ENCODE measurements around the gene GABRG3. TPM values are rescaled to one million over a fixed set of nuclear protein-coding genes. Genes with fewer than 3 reads are reported as not detected.

GABRG3 gene
- total and polyA plus RNA-seq, 9 of the 15 experiments (the other 6 are each of a cell fraction or from before 2014, with no cell fraction given) = 4.0 to 15.1 (median 11.2) TPM

DNA sequence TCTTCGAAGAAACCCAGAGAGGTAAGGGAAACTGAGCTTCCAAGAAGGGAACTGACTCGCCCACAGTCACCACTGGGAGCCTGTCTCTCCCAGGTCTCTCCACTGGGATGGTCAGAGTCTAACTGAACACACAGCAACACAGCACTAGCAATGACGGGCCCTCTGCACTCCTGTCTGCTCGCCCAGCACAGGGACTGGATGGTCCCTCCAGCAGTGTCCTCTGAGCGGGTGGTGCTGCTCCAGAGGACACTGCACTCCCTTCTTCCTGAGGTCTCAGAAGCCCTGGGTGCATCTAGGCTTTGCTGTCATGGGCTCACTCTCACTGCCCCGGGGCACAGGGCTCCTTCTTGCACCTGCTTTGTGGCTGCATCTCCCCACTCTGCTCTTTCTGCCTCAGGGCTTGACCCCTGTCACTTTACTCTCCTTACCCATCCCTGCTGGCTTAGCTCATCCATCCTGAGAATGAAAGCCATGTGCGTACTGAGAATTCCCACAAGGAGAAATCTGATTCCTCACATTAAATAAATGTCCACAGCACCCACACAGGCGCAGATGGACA lies 356.6 kb downstream of the GABRG3 start:
- H3K9me3 ChIP-seq (replicated peaks; ENCODE audit: control insufficient read depth, insufficient read depth, low read depth, low read length) = no peaks in the 10 kb centered on the region
- no peak for ATAC-seq
- H4K20me1 ChIP-seq (replicated peaks; ENCODE audit: control insufficient read depth, insufficient read depth, low read length) = no peaks in the 10 kb centered on the region
- H3K27me3 ChIP-seq (ENCODE audit: control insufficient read depth in 2 of 2, insufficient read depth in 2 of 2, low read length in 2 of 2) = no peaks in the 10 kb centered on the region
- no peak for DNase-seq (ENCODE audit: extremely low read depth in 1 of 4, low spot score in 3 of 4)
- ChIA-PET CTCF (ENCODE audit: low intra/inter-chr PET ratio) (no interaction called here), POLR2A (no interaction called here)
- H3K4me3 ChIP-seq = no peak overlapping the region
- H3K36me3 ChIP-seq (ENCODE audit: control insufficient read depth, insufficient read depth, low read length) = peaks cover 14% of the 10 kb centered on the region; the same call in 2 of the 3 replicates
- H2AFZ ChIP-seq (ENCODE audit: low read depth, low read length) = no peak overlapping the region
- in situ Hi-C loops (cut with MboI) = no loop called here
- BruUV-seq (replicated peaks) = no TSS peak
- H3K79me2 ChIP-seq (ENCODE audit: control insufficient read depth, insufficient read depth, low read length) = no peaks in the 10 kb centered on the region
- WGBS (ENCODE audit: insufficient coverage, low coverage, missing lambda C conversion rate) = 60% methylated on average over 8 of the region's 8 CpGs
- intact Hi-C loops (cut with micrococcal nuclease) = no loop called here
- H3K27ac ChIP-seq (ENCODE audit: extremely low read depth, low read depth, low read length) = no peak overlapping the region
- H3K4me2 ChIP-seq (ENCODE audit: insufficient read depth, low read length) = no peak overlapping the region
- H3K9me1 ChIP-seq (ENCODE audit: control insufficient read depth, insufficient read depth, low read length) = no peaks in the 10 kb centered on the region
- peaks cover 0 to 3% of the 10 kb centered on the region in 2 experiments; a peak in 1 of 5 replicates for H3K4me1 ChIP-seq (replicated peaks in 1 of 2; ENCODE audit: control insufficient read depth in 2 of 2, insufficient read depth in 2 of 2, low read length in 2 of 2)
- no peak for FAIRE-seq
- H3K9ac ChIP-seq (ENCODE audit: insufficient read depth in 1 of 2, low read depth in 2 of 2, low read length in 2 of 2) = no peak overlapping the region; a peak in 1 of 4 replicates
- TF ChIP-seq, protein P1, sequence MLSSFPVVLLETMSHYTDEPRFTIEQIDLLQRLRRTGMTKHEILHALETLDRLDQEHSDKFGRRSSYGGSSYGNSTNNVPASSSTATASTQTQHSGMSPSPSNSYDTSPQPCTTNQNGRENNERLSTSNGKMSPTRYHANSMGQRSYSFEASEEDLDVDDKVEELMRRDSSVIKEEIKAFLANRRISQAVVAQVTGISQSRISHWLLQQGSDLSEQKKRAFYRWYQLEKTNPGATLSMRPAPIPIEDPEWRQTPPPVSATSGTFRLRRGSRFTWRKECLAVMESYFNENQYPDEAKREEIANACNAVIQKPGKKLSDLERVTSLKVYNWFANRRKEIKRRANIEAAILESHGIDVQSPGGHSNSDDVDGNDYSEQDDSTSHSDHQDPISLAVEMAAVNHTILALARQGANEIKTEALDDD (IDR thresholded peaks at IDR 0.05) = no peak
- no peak for TF ChIP-seq ZNF695 (CRISPR knock-in tag; IDR thresholded peaks at IDR 0.05)
- no peak for TF ChIP-seq XRCC3 (IDR thresholded peaks at IDR 0.05)
- TF ChIP-seq, protein P2, sequence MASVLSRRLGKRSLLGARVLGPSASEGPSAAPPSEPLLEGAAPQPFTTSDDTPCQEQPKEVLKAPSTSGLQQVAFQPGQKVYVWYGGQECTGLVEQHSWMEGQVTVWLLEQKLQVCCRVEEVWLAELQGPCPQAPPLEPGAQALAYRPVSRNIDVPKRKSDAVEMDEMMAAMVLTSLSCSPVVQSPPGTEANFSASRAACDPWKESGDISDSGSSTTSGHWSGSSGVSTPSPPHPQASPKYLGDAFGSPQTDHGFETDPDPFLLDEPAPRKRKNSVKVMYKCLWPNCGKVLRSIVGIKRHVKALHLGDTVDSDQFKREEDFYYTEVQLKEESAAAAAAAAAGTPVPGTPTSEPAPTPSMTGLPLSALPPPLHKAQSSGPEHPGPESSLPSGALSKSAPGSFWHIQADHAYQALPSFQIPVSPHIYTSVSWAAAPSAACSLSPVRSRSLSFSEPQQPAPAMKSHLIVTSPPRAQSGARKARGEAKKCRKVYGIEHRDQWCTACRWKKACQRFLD (CRISPR knock-in tag; IDR thresholded peaks at IDR 0.05) = no peak
- no peak for TF ChIP-seq CHD1 (IDR thresholded peaks at IDR 0.05; ENCODE audit: low read length)
- TF ChIP-seq POLR3A (IDR thresholded peaks at IDR 0.05; ENCODE audit: borderline replicate concordance, extremely low read depth, insufficient read depth, insufficient read length) = no peak
- TF ChIP-seq SOX6 (IDR thresholded peaks at IDR 0.05) = no peak
- no peak for TF ChIP-seq ZNF24 (IDR thresholded peaks at IDR 0.05)
- TF ChIP-seq, protein P3, sequence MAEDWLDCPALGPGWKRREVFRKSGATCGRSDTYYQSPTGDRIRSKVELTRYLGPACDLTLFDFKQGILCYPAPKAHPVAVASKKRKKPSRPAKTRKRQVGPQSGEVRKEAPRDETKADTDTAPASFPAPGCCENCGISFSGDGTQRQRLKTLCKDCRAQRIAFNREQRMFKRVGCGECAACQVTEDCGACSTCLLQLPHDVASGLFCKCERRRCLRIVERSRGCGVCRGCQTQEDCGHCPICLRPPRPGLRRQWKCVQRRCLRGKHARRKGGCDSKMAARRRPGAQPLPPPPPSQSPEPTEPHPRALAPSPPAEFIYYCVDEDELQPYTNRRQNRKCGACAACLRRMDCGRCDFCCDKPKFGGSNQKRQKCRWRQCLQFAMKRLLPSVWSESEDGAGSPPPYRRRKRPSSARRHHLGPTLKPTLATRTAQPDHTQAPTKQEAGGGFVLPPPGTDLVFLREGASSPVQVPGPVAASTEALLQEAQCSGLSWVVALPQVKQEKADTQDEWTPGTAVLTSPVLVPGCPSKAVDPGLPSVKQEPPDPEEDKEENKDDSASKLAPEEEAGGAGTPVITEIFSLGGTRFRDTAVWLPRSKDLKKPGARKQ (CRISPR knock-in tag; IDR thresholded peaks at IDR 0.05) = no peak
- no peak for TF ChIP-seq TEAD2 (tag; IDR thresholded peaks at IDR 0.05)
- TF ChIP-seq HDAC2 (IDR thresholded peaks at IDR 0.05) = no peak

All from K562 (cell line).